Memory B cell (primary cell): Measurements from ENCODE around the gene RNASE12.
"Not testable (repeated sequence)": the region's sequence is repeated elsewhere in the genome, so short reads cannot be mapped to it uniquely, and the experiment has no call there.

Source experiments
- ATAC-seq: fragments of 150-1000 bp; cut with Tn5 transposase; 2 replicates; pipeline ENCODE4 v1.10.0; 2021; ENCODE audit warnings: low read depth, mild to moderate bottlenecking, moderate library complexity
- DNase-seq, 2 donors: peaks; one replicate each; pipeline ENCODE4 v3.0.0; 2022; ENCODE audit warnings: low spot score in 2 of 2
- H3K27ac Mint-ChIP-seq: one replicate; pipeline ENCODE4 v1.8.0; 2022; ENCODE audit warnings: mild to moderate bottlenecking, moderate library complexity, mixed read lengths
- H3K27me3 Mint-ChIP-seq: one replicate; pipeline ENCODE4 v1.8.0; 2022; ENCODE audit warnings: mixed read lengths
- H3K36me3 Mint-ChIP-seq: one replicate; pipeline ENCODE4 v1.8.0; 2022; ENCODE audit warnings: mild to moderate bottlenecking, mixed read lengths
- H3K4me1 Mint-ChIP-seq: one replicate; pipeline ENCODE4 v1.8.0; 2022; ENCODE audit warnings: mixed read lengths
- H3K4me3 Mint-ChIP-seq: one replicate; pipeline ENCODE4 v1.8.0; 2022; ENCODE audit warnings: mild to moderate bottlenecking, moderate library complexity, mixed read lengths
- H3K9me3 Mint-ChIP-seq: one replicate; pipeline ENCODE4 v1.8.0; 2022; ENCODE audit warnings: mixed read lengths

RNASE12 gene

GRCh38 chr14:20578784-20579502 lies 12.2 kb downstream of the RNASE12 start:
- no peaks in the 10 kb centered on the region for H3K4me1 Mint-ChIP-seq
- no peak overlapping the region for H3K27ac Mint-ChIP-seq
- DNase-seq (no peak), ATAC-seq (no peak)
- H3K9me3 Mint-ChIP-seq: no peaks in the 10 kb centered on the region
- H3K36me3 Mint-ChIP-seq: no peaks in the 10 kb centered on the region
- H3K27me3 Mint-ChIP-seq: no peaks in the 10 kb centered on the region
- H3K4me3 Mint-ChIP-seq: no peak overlapping the region

GRCh38 chr14:20578325-20578724 lies 12.9 kb downstream of the RNASE12 start:
- H3K9me3 Mint-ChIP-seq: no peaks in the 10 kb centered on the region
- no peaks in the 10 kb centered on the region for H3K36me3 Mint-ChIP-seq
- DNase-seq: no peak
- no peaks in the 10 kb centered on the region for H3K27me3 Mint-ChIP-seq
- H3K27ac Mint-ChIP-seq: no peak overlapping the region
- no peak for ATAC-seq
- H3K4me3 Mint-ChIP-seq: no peak overlapping the region
- no peaks in the 10 kb centered on the region for H3K4me1 Mint-ChIP-seq

GRCh38 chr14:20572382-20572990 lies 18.7 kb downstream of the RNASE12 start:
- H3K4me3 Mint-ChIP-seq, H3K27ac Mint-ChIP-seq, ATAC-seq, DNase-seq, H3K4me1 Mint-ChIP-seq, H3K9me3 Mint-ChIP-seq, H3K27me3 Mint-ChIP-seq, H3K36me3 Mint-ChIP-seq: not testable (repeated sequence)

- H3K9me3 Mint-ChIP-seq, H3K4me1 Mint-ChIP-seq: not testable (repeated sequence)
These were observed 20.5 kb downstream of the RNASE12 start for GRCh38 chr14:20570720-20571119.

GRCh38 chr14:20569865-20570264 lies 21.3 kb downstream of the RNASE12 start:
- H3K9me3 Mint-ChIP-seq, H3K27me3 Mint-ChIP-seq, H3K27ac Mint-ChIP-seq, H3K36me3 Mint-ChIP-seq, DNase-seq, H3K4me1 Mint-ChIP-seq, H3K4me3 Mint-ChIP-seq, ATAC-seq: not testable (repeated sequence)

More at GRCh38 chr14:20570720-20571119, 20.5 kb downstream of the RNASE12 start:
- not testable (repeated sequence) for H3K27me3 Mint-ChIP-seq, ATAC-seq, H3K27ac Mint-ChIP-seq, DNase-seq, H3K4me3 Mint-ChIP-seq, H3K36me3 Mint-ChIP-seq

GRCh38 chr14:20569066-20569465 lies 22.1 kb downstream of the RNASE12 start:
- Mint-ChIP-seq H3K27ac (no peak overlapping the region), H3K9me3 (peaks cover 3% of the 10 kb centered on the region), H3K27me3 (no peaks in the 10 kb centered on the region), H3K36me3 (peaks cover 9% of the 10 kb centered on the region), H3K4me3 (no peak overlapping the region), H3K4me1 (no peaks in the 10 kb centered on the region)
- DNase-seq: no peak
- ATAC-seq: no peak

GRCh38 chr14:20568393-20568792 lies 22.8 kb downstream of the RNASE12 start:
- Mint-ChIP-seq H3K27ac (no peak overlapping the region), H3K9me3 (peaks cover 3% of the 10 kb centered on the region), H3K27me3 (no peaks in the 10 kb centered on the region), H3K4me3 (no peak overlapping the region), H3K4me1 (no peaks in the 10 kb centered on the region), H3K36me3 (peaks cover 9% of the 10 kb centered on the region)
- ATAC-seq (no peak), DNase-seq (no peak)

- H3K27me3 Mint-ChIP-seq, H3K36me3 Mint-ChIP-seq, ATAC-seq, H3K4me1 Mint-ChIP-seq, H3K4me3 Mint-ChIP-seq, DNase-seq, H3K9me3 Mint-ChIP-seq, H3K27ac Mint-ChIP-seq: not testable (repeated sequence)
These were observed 24.0 kb downstream of the RNASE12 start for GRCh38 chr14:20567199-20567598.

GRCh38 chr14:20564501-20564997 lies 26.6 kb downstream of the RNASE12 start:
- DNase-seq (no peak), ATAC-seq (no peak)
- peaks cover 8% of the 10 kb centered on the region for H3K36me3 Mint-ChIP-seq
- H3K4me3 Mint-ChIP-seq: no peak overlapping the region
- no peaks in the 10 kb centered on the region for H3K4me1 Mint-ChIP-seq
- H3K9me3 Mint-ChIP-seq: peaks cover 3% of the 10 kb centered on the region
- H3K27ac Mint-ChIP-seq: no peak overlapping the region
- H3K27me3 Mint-ChIP-seq: no peaks in the 10 kb centered on the region

GRCh38 chr14:20563971-20564370 lies 27.2 kb downstream of the RNASE12 start:
- no peaks in the 10 kb centered on the region for H3K4me1 Mint-ChIP-seq
- no peak overlapping the region for H3K4me3 Mint-ChIP-seq
- H3K27me3 Mint-ChIP-seq: peaks cover 2% of the 10 kb centered on the region
- H3K9me3 Mint-ChIP-seq: peaks cover 3% of the 10 kb centered on the region
- ATAC-seq (no peak), DNase-seq (no peak)
- no peak overlapping the region for H3K27ac Mint-ChIP-seq
- peaks cover 8% of the 10 kb centered on the region for H3K36me3 Mint-ChIP-seq

GRCh38 chr14:20560961-20561360 lies 30.2 kb downstream of the RNASE12 start, which contains the start of gene RNASE9:
Gene RNASE9, minus strand, starts transcription at chr14:20561047.
- Mint-ChIP-seq H3K9me3 (no peaks in the 10 kb centered on the region), H3K36me3 (peaks cover 2% of the 10 kb centered on the region), H3K27ac (no peak within 1 kb of the TSS), H3K27me3 (peaks cover 7% of the 10 kb centered on the region), H3K4me1 (no peaks in the 10 kb centered on the region), H3K4me3 (no peak within 1 kb of the TSS)
- DNase-seq (no peak), ATAC-seq (no peak)

GRCh38 chr14:20559461-20559904 lies 31.7 kb downstream of the RNASE12 start:
- DNase-seq (no peak), ATAC-seq (no peak)
- H3K27ac Mint-ChIP-seq: no peak overlapping the region
- no peaks in the 10 kb centered on the region for H3K9me3 Mint-ChIP-seq
- no peaks in the 10 kb centered on the region for H3K4me1 Mint-ChIP-seq
- no peak overlapping the region for H3K4me3 Mint-ChIP-seq
- H3K36me3 Mint-ChIP-seq: peaks cover 2% of the 10 kb centered on the region
- peaks cover 7% of the 10 kb centered on the region for H3K27me3 Mint-ChIP-seq

GRCh38 chr14:20557212-20557542 lies 34.0 kb downstream of the RNASE12 start:
- H3K27ac Mint-ChIP-seq: no peak overlapping the region
- no peak for ATAC-seq
- peaks cover 7% of the 10 kb centered on the region for H3K27me3 Mint-ChIP-seq

GRCh38 chr14:20556500-20557211 lies 34.5 kb downstream of the RNASE12 start:
- Mint-ChIP-seq H3K27me3 (peaks cover 7% of the 10 kb centered on the region), H3K4me1 (no peaks in the 10 kb centered on the region), H3K27ac (no peak overlapping the region), H3K9me3 (no peaks in the 10 kb centered on the region), H3K4me3 (no peak overlapping the region), H3K36me3 (peaks cover 2% of the 10 kb centered on the region)
- ATAC-seq (no peak), DNase-seq (no peak)

More at GRCh38 chr14:20557212-20557542, 34.0 kb downstream of the RNASE12 start:
- no peaks in the 10 kb centered on the region for H3K4me1 Mint-ChIP-seq
- no peak for DNase-seq
- peaks cover 2% of the 10 kb centered on the region for H3K36me3 Mint-ChIP-seq
- no peaks in the 10 kb centered on the region for H3K9me3 Mint-ChIP-seq
- H3K4me3 Mint-ChIP-seq: no peak overlapping the region
